HEK293 (cell line): ENCODE measurements around the gene GRK2.

Source experiments
- CTCF ChIA-PET: fragments of 350-600 bp; formaldehyde crosslinking; extraction: SDS; loops from one replicate; lab custom pipeline; 2021; ENCODE audit warnings: antibody characterized with exemption; lab: Yijun Ruan, JAX
- POLR2A ChIA-PET: fragments of 300-600 bp; formaldehyde crosslinking; extraction: SDS; loops from one replicate; lab custom pipeline; 2020; ENCODE audit warnings: antibody characterized with exemption, inconsistent platforms; lab: Yijun Ruan, JAX
- H3K27ac ChIP-seq: fragments of 200-500 bp; sonication (Bioruptor generic); 2 replicates; pipeline ENCODE4 v1.5.1; 2014; ENCODE audit warnings: low read depth, low read length, control low read depth, inconsistent platforms; ENCODE audit errors: extremely low read depth
- H3K36me3 ChIP-seq, 2 experiments: fragments of 200-500 bp in 1 of 2; sonication (Bioruptor generic) in 1 of 2; 1 replicate in 1 of 2; 2 replicates in 1 of 2; pipeline ENCODE4 v1.5.1; 2014 to 2017; ENCODE audit warnings: inconsistent platforms in 2 of 2, low read length in 2 of 2; ENCODE audit not compliant: control insufficient read depth in 2 of 2, insufficient read depth in 1 of 2
- H3K4me1 ChIP-seq: fragments of 200-500 bp; sonication (Bioruptor generic); 2 replicates; pipeline ENCODE4 v1.5.1; 2014; ENCODE audit warnings: mild to moderate bottlenecking, low read length, inconsistent platforms; ENCODE audit not compliant: control insufficient read depth, insufficient read depth
- H3K4me3 ChIP-seq: 2 replicates; pipeline ENCODE4 v1.5.1; 2011; ENCODE audit warnings: low read depth, mild to moderate bottlenecking, control low read depth, low read length, moderate library complexity
- H3K9me3 ChIP-seq: fragments of 200-500 bp; sonication (Bioruptor generic); 2 replicates; pipeline ENCODE4 v1.5.1; 2014; ENCODE audit warnings: low read depth, low read length, inconsistent platforms; ENCODE audit not compliant: control insufficient read depth, insufficient read depth
- GLIS2 ChIP-seq: fragments of 450-650 bp; formaldehyde crosslinking; IDR thresholded peaks from 2 replicates; pipeline ENCODE4 v1.5.1; 2016; ENCODE audit warnings: missing biosample characterization, missing genetic modification characterization
- KLF9 ChIP-seq: fragments of 450-650 bp; formaldehyde crosslinking; IDR thresholded peaks from 2 replicates; pipeline ENCODE4 v1.5.1; 2016; ENCODE audit warnings: missing biosample characterization, missing genetic modification characterization, low read depth
- YY1 ChIP-seq: fragments of 450-650 bp; formaldehyde crosslinking; IDR thresholded peaks from 2 replicates; pipeline ENCODE4 v1.5.1; 2018; ENCODE audit warnings: missing biosample characterization, missing genetic modification characterization
- ZFP3 ChIP-seq: fragments of 450-650 bp; formaldehyde crosslinking; IDR thresholded peaks from 2 replicates; pipeline ENCODE4 v1.5.1; 2016; ENCODE audit warnings: low read depth, missing biosample characterization, missing genetic modification characterization
- ZFP69B ChIP-seq: fragments of 450-650 bp; formaldehyde crosslinking; IDR thresholded peaks from 2 replicates; pipeline ENCODE4 v1.5.1; 2016; ENCODE audit warnings: missing biosample characterization, missing genetic modification characterization
- ZNF132 ChIP-seq: fragments of 450-650 bp; formaldehyde crosslinking; IDR thresholded peaks from 2 replicates; pipeline ENCODE4 v1.5.1; 2017; ENCODE audit warnings: missing biosample characterization, missing genetic modification characterization, borderline replicate concordance
- ZNF211 ChIP-seq: fragments of 450-650 bp; formaldehyde crosslinking; IDR thresholded peaks from 2 replicates; pipeline ENCODE4 v1.5.1; 2016; ENCODE audit warnings: low read depth, missing biosample characterization, missing genetic modification characterization
- ZNF223 ChIP-seq: fragments of 450-650 bp; formaldehyde crosslinking; IDR thresholded peaks from 2 replicates; pipeline ENCODE4 v1.5.1; 2016; ENCODE audit warnings: missing biosample characterization, missing genetic modification characterization
- ZNF776 ChIP-seq: fragments of 450-650 bp; formaldehyde crosslinking; IDR thresholded peaks from 2 replicates; pipeline ENCODE4 v1.5.0; 2017; ENCODE audit warnings: missing biosample characterization, missing genetic modification characterization, borderline replicate concordance
- ZNF837 ChIP-seq: fragments of 450-650 bp; formaldehyde crosslinking; IDR thresholded peaks from 2 replicates; pipeline ENCODE4 v1.5.1; 2016; ENCODE audit warnings: missing biosample characterization, missing genetic modification characterization
- TF ChIP-seq, protein P1 (sequence below): fragments of 450-650 bp; formaldehyde crosslinking; IDR thresholded peaks from 2 replicates; pipeline ENCODE4 v1.5.1; 2016; ENCODE audit warnings: missing biosample characterization, missing genetic modification characterization
- TF ChIP-seq, protein P2 (sequence below): fragments of 450-650 bp; formaldehyde crosslinking; conservative IDR thresholded peaks from 2 replicates; pipeline ENCODE4 v1.5.1; 2016; ENCODE audit warnings: low read depth, missing biosample characterization, missing genetic modification characterization
- TF ChIP-seq, protein P3 (sequence below): fragments of 450-650 bp; formaldehyde crosslinking; IDR thresholded peaks from 2 replicates; pipeline ENCODE4 v1.5.1; 2016; ENCODE audit warnings: missing biosample characterization, missing genetic modification characterization
- TF ChIP-seq, protein P4 (sequence below): fragments of 450-650 bp; formaldehyde crosslinking; IDR thresholded peaks from 2 replicates; pipeline ENCODE4 v1.5.1; 2016; ENCODE audit warnings: missing biosample characterization, missing genetic modification characterization
- TF ChIP-seq, protein P5 (sequence below): fragments of 450-650 bp; formaldehyde crosslinking; IDR thresholded peaks from 2 replicates; pipeline ENCODE4 v1.5.1; 2016; ENCODE audit warnings: missing biosample characterization, missing genetic modification characterization
- TF ChIP-seq, protein P6 (sequence below): fragments of 450-650 bp; formaldehyde crosslinking; IDR thresholded peaks from 2 replicates; pipeline ENCODE4 v1.5.1; 2016; ENCODE audit warnings: missing biosample characterization, missing genetic modification characterization

Gene GRK2

DNA sequence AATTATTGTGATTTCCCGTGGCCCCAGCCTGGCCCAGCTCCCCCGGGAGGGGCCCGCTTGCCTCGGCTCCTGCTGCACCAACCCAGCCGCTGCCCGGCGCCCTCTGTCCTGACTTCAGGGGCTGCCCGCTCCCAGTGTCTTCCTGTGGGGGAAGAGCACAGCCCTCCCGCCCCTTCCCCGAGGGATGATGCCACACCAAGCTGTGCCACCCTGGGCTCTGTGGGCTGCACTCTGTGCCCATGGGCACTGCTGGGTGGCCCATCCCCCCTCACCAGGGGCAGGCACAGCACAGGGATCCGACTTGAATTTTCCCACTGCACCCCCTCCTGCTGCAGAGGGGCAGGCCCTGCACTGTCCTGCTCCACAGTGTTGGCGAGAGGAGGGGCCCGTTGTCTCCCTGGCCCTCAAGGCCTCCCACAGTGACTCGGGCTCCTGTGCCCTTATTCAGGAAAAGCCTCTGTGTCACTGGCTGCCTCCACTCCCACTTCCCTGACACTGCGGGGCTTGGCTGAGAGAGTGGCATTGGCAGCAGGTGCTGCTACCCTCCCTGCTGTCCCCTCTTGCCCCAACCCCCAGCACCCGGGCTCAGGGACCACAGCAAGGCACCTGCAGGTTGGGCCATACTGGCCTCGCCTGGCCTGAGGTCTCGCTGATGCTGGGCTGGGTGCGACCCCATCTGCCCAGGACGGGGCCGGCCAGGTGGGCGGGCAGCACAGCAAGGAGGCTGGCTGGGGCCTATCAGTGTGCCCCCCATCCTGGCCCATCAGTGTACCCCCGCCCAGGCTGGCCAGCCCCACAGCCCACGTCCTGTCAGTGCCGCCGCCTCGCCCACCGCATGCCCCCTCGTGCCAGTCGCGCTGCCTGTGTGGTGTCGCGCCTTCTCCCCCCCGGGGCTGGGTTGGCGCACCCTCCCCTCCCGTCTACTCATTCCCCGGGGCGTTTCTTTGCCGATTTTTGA lies 19.5 kb downstream of the GRK2 start (continued):
- TF ChIP-seq, protein P1, sequence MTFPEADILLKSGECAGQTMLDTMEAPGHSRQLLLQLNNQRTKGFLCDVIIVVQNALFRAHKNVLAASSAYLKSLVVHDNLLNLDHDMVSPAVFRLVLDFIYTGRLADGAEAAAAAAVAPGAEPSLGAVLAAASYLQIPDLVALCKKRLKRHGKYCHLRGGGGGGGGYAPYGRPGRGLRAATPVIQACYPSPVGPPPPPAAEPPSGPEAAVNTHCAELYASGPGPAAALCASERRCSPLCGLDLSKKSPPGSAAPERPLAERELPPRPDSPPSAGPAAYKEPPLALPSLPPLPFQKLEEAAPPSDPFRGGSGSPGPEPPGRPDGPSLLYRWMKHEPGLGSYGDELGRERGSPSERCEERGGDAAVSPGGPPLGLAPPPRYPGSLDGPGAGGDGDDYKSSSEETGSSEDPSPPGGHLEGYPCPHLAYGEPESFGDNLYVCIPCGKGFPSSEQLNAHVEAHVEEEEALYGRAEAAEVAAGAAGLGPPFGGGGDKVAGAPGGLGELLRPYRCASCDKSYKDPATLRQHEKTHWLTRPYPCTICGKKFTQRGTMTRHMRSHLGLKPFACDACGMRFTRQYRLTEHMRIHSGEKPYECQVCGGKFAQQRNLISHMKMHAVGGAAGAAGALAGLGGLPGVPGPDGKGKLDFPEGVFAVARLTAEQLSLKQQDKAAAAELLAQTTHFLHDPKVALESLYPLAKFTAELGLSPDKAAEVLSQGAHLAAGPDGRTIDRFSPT (tag by site-specific recombination), result peak; percentile 31; the same call in 1 of the 2 replicates
- no peak for TF ChIP-seq KLF9 (tag by site-specific recombination)
- no peak for TF ChIP-seq ZNF211 (tag by site-specific recombination)
- peak; percentile 68 for TF ChIP-seq GLIS2
- no peak for TF ChIP-seq ZNF837 (tag by site-specific recombination)
- TF ChIP-seq, protein P2, sequence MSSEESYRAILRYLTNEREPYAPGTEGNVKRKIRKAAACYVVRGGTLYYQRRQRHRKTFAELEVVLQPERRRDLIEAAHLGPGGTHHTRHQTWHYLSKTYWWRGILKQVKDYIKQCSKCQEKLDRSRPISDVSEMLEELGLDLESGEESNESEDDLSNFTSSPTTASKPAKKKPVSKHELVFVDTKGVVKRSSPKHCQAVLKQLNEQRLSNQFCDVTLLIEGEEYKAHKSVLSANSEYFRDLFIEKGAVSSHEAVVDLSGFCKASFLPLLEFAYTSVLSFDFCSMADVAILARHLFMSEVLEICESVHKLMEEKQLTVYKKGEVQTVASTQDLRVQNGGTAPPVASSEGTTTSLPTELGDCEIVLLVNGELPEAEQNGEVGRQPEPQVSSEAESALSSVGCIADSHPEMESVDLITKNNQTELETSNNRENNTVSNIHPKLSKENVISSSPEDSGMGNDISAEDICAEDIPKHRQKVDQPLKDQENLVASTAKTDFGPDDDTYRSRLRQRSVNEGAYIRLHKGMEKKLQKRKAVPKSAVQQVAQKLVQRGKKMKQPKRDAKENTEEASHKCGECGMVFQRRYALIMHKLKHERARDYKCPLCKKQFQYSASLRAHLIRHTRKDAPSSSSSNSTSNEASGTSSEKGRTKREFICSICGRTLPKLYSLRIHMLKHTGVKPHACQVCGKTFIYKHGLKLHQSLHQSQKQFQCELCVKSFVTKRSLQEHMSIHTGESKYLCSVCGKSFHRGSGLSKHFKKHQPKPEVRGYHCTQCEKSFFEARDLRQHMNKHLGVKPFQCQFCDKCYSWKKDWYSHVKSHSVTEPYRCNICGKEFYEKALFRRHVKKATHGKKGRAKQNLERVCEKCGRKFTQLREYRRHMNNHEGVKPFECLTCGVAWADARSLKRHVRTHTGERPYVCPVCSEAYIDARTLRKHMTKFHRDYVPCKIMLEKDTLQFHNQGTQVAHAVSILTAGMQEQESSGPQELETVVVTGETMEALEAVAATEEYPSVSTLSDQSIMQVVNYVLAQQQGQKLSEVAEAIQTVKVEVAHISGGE (tag by site-specific recombination), result no peak

DNA sequence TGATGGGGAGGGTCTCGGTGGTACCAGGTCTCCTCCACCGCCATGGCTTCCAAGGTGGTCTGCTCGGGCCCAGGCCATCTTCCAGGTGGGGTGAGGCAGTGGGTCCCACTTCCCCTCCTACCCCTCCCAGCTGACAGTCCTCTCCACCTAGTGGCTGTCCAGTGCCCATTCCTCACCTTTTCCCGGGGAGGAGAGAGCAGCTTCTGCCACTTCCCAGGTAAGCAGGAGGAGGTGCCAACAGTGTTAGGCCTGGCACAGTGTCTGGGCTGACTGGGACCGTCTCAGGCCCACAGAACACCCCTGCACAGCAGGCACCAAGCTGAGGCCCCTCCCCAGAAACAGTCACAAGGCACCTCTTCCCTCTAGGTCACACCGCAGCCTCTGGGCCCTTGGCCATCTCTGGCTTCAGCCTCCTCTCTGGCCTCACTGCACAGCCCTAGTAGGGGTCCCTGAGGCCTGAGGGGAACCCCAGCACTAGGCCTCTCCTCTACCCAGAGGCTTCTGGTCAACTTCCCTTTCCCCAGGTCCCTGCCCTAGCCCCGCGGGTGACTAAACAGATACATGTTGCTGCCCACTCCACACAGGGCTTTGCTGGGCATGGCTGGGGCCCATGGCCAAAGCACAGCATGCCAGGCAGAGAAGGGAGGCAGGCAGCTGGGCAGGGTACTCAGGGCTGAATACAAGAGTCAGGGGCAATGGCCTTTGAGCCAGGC lies 20.5 kb downstream of the GRK2 start:
- no peaks in the 10 kb centered on the region for H3K4me1 ChIP-seq
- POLR2A ChIA-PET, result no interaction called here
- TF ChIP-seq, protein P3, sequence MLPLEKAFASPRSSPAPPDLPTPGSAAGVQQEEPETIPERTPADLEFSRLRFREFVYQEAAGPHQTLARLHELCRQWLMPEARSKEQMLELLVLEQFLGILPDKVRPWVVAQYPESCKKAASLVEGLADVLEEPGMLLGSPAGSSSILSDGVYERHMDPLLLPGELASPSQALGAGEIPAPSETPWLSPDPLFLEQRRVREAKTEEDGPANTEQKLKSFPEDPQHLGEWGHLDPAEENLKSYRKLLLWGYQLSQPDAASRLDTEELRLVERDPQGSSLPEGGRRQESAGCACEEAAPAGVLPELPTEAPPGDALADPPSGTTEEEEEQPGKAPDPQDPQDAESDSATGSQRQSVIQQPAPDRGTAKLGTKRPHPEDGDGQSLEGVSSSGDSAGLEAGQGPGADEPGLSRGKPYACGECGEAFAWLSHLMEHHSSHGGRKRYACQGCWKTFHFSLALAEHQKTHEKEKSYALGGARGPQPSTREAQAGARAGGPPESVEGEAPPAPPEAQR (tag by site-specific recombination), result no peak
- peak; percentile 37; the same call in 1 of the 2 replicates for TF ChIP-seq ZFP69B (tag by site-specific recombination)
- TF ChIP-seq, protein P4, sequence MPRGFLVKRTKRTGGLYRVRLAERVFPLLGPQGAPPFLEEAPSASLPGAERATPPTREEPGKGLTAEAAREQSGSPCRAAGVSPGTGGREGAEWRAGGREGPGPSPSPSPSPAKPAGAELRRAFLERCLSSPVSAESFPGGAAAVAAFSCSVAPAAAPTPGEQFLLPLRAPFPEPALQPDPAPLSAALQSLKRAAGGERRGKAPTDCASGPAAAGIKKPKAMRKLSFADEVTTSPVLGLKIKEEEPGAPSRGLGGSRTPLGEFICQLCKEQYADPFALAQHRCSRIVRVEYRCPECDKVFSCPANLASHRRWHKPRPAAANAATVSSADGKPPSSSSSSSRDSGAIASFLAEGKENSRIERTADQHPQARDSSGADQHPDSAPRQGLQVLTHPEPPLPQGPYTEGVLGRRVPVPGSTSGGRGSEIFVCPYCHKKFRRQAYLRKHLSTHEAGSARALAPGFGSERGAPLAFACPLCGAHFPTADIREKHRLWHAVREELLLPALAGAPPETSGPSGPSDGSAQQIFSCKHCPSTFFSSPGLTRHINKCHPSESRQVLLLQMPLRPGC (tag by site-specific recombination), result no peak
- TF ChIP-seq ZNF776, result no peak
- no peak for TF ChIP-seq ZNF223
- TF ChIP-seq ZNF132 (tag by site-specific recombination), result no peak
- TF ChIP-seq YY1 (tag by site-specific recombination), result no peak
- TF ChIP-seq, protein P5, sequence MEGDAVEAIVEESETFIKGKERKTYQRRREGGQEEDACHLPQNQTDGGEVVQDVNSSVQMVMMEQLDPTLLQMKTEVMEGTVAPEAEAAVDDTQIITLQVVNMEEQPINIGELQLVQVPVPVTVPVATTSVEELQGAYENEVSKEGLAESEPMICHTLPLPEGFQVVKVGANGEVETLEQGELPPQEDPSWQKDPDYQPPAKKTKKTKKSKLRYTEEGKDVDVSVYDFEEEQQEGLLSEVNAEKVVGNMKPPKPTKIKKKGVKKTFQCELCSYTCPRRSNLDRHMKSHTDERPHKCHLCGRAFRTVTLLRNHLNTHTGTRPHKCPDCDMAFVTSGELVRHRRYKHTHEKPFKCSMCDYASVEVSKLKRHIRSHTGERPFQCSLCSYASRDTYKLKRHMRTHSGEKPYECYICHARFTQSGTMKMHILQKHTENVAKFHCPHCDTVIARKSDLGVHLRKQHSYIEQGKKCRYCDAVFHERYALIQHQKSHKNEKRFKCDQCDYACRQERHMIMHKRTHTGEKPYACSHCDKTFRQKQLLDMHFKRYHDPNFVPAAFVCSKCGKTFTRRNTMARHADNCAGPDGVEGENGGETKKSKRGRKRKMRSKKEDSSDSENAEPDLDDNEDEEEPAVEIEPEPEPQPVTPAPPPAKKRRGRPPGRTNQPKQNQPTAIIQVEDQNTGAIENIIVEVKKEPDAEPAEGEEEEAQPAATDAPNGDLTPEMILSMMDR (tag by site-specific recombination), result 0 out of 2 replicates have a peak, but pooled peaks have one; percentile 23
- TF ChIP-seq ZFP3 (tag by site-specific recombination), result no peak
- TF ChIP-seq, protein P6, sequence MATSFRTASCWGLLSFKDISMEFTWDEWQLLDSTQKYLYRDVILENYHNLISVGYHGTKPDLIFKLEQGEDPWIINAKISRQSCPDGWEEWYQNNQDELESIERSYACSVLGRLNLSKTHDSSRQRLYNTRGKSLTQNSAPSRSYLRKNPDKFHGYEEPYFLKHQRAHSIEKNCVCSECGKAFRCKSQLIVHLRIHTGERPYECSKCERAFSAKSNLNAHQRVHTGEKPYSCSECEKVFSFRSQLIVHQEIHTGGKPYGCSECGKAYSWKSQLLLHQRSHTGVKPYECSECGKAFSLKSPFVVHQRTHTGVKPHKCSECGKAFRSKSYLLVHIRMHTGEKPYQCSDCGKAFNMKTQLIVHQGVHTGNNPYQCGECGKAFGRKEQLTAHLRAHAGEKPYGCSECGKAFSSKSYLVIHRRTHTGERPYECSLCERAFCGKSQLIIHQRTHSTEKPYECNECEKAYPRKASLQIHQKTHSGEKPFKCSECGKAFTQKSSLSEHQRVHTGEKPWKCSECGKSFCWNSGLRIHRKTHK (tag by site-specific recombination), result no peak
- no peak overlapping the region for H3K4me3 ChIP-seq
- CTCF ChIA-PET, result interaction anchor here (3.9 kb wide), 1 partner anchor 24 kb away, joined by 17 read pairs; no protein-coding TSS in a partner anchor
- peak overlapping the region; percentile 31 for H3K27ac ChIP-seq
- H3K36me3 ChIP-seq, result peaks cover 0 to 72% of the 10 kb centered on the region in 2 experiments; a peak in 2 of 3 replicates
- H3K9me3 ChIP-seq, result no peaks in the 10 kb centered on the region
